Parathyroid adenoma (tissue), 2 donors: Measurements from ENCODE around the gene LYVE1.

Experiments
- H2AFZ ChIP-seq: fragments of 300-600 bp; sonication (generic); one replicate; pipeline ENCODE4 v1.7.0; 2017; ENCODE audit warnings: antibody characterized with exemption, mild to moderate bottlenecking
- H3K27ac ChIP-seq: fragments of 300-600 bp; sonication (generic); one replicate; pipeline ENCODE4 v1.7.0; 2017
- H3K27me3 ChIP-seq: fragments of 300-600 bp; sonication (generic); one replicate; pipeline ENCODE4 v1.7.0; 2017; ENCODE audit warnings: low read length; ENCODE audit not compliant: control insufficient read depth, insufficient read depth
- H3K36me3 ChIP-seq: fragments of 300-600 bp; sonication (generic); one replicate; pipeline ENCODE4 v1.7.0; 2017; ENCODE audit warnings: low read length; ENCODE audit not compliant: control insufficient read depth, insufficient read depth
- H3K4me1 ChIP-seq: fragments of 300-600 bp; sonication (generic); one replicate; pipeline ENCODE4 v1.7.0; 2017; ENCODE audit warnings: control low read depth
- H3K4me2 ChIP-seq: fragments of 300-600 bp; sonication (generic); one replicate; pipeline ENCODE4 v1.7.0; 2017; ENCODE audit warnings: low read length
- H3K4me3 ChIP-seq: fragments of 300-600 bp; sonication (generic); one replicate; pipeline ENCODE4 v1.7.0; 2017; ENCODE audit warnings: low read depth, low read length
- H3K79me2 ChIP-seq: fragments of 300-600 bp; sonication (generic); one replicate; pipeline ENCODE4 v1.7.0; 2017; ENCODE audit warnings: control low read depth
- H3K9ac ChIP-seq: fragments of 300-600 bp; sonication (generic); one replicate; pipeline ENCODE4 v1.7.0; 2017; ENCODE audit warnings: mild to moderate bottlenecking
- H3K9me3 ChIP-seq: fragments of 300-600 bp; sonication (generic); one replicate; pipeline ENCODE4 v1.7.0; 2017; ENCODE audit warnings: low read length; ENCODE audit not compliant: control insufficient read depth
- CTCF ChIP-seq: fragments of 300-600 bp; sonication (generic); IDR thresholded peaks from one replicate; pipeline ENCODE4 v1.7.0; 2017; ENCODE audit warnings: antibody characterized with exemption, mild to moderate bottlenecking
- donor health status: primary hyperparathyroidism.

LYVE1 gene

DNA sequence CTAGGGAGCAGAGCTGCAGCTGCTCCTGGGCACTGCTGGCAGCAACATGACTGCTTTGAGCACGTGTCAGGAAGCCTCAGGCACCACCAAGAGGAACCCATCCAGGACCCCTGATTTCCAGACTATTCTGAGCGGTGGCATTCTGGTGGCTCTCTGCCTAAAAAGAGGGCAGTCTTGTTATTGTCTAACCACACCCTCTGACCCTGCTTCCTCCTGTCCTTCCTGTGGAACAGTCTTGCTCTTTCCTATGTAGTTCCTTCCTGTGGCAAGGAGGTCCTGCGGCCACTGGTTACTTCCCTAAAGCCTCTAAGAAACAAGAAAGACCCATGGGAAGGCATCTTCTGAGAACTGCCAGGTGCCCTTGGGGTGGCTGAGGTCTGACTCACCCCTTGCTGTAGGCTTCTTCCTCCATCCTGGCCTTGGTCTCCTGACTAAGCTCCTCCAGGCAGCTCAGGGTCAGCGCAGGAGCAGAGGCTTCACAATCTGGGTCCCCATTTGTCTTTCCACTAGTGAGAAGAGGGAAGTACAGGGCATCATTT is 13.1 kb upstream of the LYVE1 start:
- no peaks in the 10 kb centered on the region for H3K27me3 ChIP-seq
- no peak for TF ChIP-seq CTCF
- H2AFZ ChIP-seq, result no peak overlapping the region
- H3K4me2 ChIP-seq, result no peak overlapping the region
- no peaks in the 10 kb centered on the region for H3K4me1 ChIP-seq
- H3K27ac ChIP-seq, result no peak overlapping the region
- no peak overlapping the region for H3K9ac ChIP-seq
- H3K36me3 ChIP-seq, result no peaks in the 10 kb centered on the region
- H3K9me3 ChIP-seq, result no peaks in the 10 kb centered on the region
- no peaks in the 10 kb centered on the region for H3K79me2 ChIP-seq
- no peak overlapping the region for H3K4me3 ChIP-seq

- H3K27ac ChIP-seq, result no peak overlapping the region
- H3K36me3 ChIP-seq, result no peaks in the 10 kb centered on the region
- H3K9ac ChIP-seq, result no peak overlapping the region
- H2AFZ ChIP-seq, result no peak overlapping the region
- H3K4me2 ChIP-seq, result no peak overlapping the region
- H3K27me3 ChIP-seq, result no peaks in the 10 kb centered on the region
- no peaks in the 10 kb centered on the region for H3K9me3 ChIP-seq
- no peak overlapping the region for H3K4me3 ChIP-seq
- H3K79me2 ChIP-seq, result no peaks in the 10 kb centered on the region
- H3K4me1 ChIP-seq, result no peaks in the 10 kb centered on the region
- TF ChIP-seq CTCF, result no peak
Observed at GRCh38 chr11:10580623-10581022, 12.2 kb upstream of the LYVE1 start.

DNA sequence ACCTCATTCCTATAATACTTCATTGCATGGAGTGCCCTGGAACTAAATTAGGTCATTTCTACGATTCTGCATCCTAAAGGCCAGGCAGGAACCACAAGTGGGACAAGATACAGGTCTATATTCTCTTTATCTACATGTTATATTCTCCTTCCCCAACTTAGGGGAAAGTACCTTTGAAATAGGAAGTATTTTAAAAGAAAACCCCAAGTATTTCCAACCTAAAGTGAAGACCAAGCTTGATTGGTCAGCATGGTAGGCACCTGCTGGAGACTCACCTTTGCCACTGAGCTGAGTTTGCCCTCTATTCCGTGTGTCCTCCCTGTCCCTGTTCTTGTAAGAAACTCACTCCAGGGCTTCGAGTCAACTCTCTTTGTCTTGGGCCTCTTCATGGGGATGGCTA is 11.2 kb upstream of the LYVE1 start:
- no peak overlapping the region for H3K4me2 ChIP-seq
- no peaks in the 10 kb centered on the region for H3K4me1 ChIP-seq
- no peak overlapping the region for H3K9ac ChIP-seq
- no peaks in the 10 kb centered on the region for H3K79me2 ChIP-seq
- no peak overlapping the region for H3K4me3 ChIP-seq
- no peak overlapping the region for H3K27ac ChIP-seq
- H2AFZ ChIP-seq, result no peak overlapping the region
- no peak for TF ChIP-seq CTCF
- no peaks in the 10 kb centered on the region for H3K9me3 ChIP-seq
- no peaks in the 10 kb centered on the region for H3K36me3 ChIP-seq
- no peaks in the 10 kb centered on the region for H3K27me3 ChIP-seq

- H3K4me3 ChIP-seq, result no peak overlapping the region
- no peak overlapping the region for H3K9ac ChIP-seq
- H3K27ac ChIP-seq, result no peak overlapping the region
- no peaks in the 10 kb centered on the region for H3K27me3 ChIP-seq
- H3K4me1 ChIP-seq, result no peaks in the 10 kb centered on the region
- no peaks in the 10 kb centered on the region for H3K36me3 ChIP-seq
- H3K79me2 ChIP-seq, result no peaks in the 10 kb centered on the region
- H2AFZ ChIP-seq, result no peak overlapping the region
- no peak overlapping the region for H3K4me2 ChIP-seq
- no peak for TF ChIP-seq CTCF
- H3K9me3 ChIP-seq, result no peaks in the 10 kb centered on the region
Observed at GRCh38 chr11:10576035-10576398, 7.6 kb upstream of the LYVE1 start.

DNA sequence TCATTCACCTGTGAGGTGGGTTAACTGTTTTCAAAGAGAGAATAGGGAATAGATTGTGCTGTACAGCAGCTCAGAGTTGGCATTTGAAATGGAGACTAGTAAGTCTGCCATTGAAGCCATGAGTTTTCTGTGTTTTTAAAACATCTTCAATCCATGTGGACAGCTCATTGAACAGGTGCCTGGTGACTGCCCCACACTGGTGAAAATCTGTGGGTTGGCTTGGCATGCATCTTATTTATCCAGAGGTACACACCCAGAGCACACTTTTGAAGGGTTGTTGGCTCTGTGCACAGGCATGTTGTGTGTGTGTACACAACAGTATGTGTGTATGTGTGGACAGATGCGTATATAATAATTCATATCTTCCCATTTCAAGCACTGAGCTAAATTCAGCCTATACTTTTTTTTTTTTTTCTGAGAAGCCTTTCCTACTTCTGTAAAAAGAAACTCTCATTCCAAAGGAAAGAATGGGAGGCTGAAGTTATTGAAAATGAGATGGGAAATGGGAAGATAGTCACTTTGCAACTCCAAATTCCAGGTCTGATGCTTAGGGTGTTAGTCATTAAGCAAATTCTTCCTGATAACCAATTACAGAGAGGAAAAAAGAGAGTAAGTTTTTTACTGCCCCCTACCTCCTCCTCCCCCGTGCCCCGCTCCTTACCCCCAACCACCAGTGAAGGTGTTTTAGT is 7.0 kb upstream of the LYVE1 start:
- H3K4me1 ChIP-seq, result no peaks in the 10 kb centered on the region
- H3K27ac ChIP-seq, result no peak overlapping the region
- TF ChIP-seq CTCF, result no peak

More for the DNA sequence above, 7.0 kb upstream of the LYVE1 start:
- Histone ChIP-seq H3K9ac (no peak overlapping the region), H3K27me3 (no peaks in the 10 kb centered on the region), H3K4me2 (no peak overlapping the region), H3K4me3 (no peak overlapping the region), H3K79me2 (no peaks in the 10 kb centered on the region), H3K9me3 (no peaks in the 10 kb centered on the region), H3K36me3 (no peaks in the 10 kb centered on the region), H2AFZ (no peak overlapping the region)
